GM18520 (cell line): ENCODE data around the gene PNISR.

Experiments
- ATAC-seq: cut with Tn5 transposase; IDR thresholded peaks from one replicate; pipeline ENCODE4 v1.9.1; 2021; ENCODE audit not compliant: unreplicated experiment

The PNISR gene

DNA sequence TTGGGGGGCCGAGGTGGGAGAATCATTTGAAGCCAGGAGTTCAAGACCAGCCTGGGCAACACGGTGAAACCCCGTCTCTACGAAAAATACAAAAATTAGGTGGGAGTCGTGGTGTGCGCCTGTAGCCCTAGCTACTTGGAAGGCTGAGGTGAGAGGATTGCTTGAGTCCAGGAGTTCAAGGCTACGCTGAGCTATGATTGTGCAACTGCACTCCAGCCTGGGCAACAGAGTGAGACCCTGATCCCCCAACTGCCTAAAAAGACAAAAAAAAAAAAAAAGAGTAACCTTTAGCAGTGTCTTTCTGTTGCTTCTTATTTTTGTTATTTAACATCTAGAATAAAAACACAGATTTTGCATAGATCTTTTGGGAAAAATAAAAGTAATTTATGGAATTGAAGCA is 18.0 kb downstream of the PNISR start:
- no peak for ATAC-seq

DNA sequence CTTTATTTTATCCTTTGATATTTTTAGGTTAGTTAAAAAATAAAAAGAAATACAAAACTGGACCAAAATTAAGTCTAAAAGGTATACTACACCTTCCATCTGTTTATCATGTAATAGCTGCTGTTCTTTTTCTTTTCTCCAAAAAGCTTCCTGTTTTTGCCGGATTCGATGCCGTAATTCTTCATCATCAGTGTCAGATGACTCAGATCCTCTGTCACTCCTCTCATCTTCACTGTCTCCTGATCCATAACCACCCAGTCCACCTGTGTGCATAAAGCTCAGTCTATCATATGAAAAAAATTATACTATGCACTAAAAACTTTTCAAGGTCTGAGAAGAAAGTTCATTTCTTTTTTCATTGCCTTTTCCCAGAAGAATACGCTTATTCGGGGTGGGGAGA is 22.7 kb downstream of the PNISR start:
- no peak for ATAC-seq

DNA sequence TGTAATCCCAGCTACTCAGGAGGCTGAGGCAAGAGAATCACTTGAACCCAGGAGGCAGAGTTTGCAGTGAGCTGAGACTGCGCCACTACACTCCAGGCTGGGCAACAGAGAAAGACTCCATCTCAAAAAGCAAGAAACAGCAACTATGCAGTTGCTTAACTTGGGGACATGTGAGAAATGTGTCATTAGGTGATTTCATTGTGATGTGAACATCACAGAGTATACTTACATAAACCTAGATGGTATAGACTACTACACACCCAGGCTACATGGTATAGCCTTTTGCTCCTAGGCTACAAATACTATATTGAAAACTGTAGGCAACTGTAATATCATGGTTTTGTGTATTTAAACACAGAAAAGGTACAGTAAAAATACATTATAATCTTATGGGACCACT is 27.8 kb downstream of the PNISR start:
- no peak for ATAC-seq

DNA sequence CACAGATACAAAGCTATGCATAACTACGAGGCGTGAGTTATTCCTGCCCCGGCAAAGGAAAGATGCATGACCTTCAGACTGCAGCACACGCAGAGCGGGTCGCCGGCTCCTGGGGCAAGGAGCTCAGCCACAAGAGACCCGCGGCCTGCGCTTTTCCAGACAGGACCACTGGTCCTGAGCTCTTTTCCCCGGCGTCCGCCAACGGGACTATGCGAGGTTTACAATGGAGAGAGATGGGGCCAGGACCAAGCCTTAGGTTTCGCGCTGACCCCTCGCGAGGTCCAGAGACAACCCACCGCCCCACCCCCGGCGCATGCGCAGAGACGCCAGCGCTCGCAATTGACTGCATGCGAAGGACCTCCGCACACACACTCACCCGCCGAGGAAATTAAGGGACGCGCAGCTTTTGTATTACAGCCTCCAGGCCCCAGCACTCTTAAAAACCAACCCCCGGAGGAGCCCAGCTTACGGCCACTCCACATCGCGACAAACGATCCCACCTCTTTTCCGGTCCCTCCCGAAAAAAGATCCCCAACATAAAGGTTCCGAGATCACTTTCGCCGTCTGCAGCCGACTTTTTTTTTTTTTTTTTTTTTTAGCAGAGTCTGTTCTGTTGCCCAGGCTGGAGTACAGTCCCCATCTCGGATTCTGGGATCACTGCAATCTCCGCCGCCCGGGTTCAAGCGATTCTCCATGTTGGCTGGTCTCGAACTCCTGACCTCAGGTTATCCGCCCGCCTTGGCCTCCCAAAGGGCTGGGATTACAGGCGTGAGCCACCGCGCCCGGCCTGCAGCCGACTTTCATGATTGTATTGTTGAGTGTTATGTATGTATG is 31.2 kb downstream of the PNISR start, which contains the start of gene COQ3:
TSS of gene COQ3 (minus strand) at position 498 of the 834 bp plus-strand sequence. CDS start at position 482, 16 bp downstream.
- ATAC-seq: peak; percentile 61

DNA sequence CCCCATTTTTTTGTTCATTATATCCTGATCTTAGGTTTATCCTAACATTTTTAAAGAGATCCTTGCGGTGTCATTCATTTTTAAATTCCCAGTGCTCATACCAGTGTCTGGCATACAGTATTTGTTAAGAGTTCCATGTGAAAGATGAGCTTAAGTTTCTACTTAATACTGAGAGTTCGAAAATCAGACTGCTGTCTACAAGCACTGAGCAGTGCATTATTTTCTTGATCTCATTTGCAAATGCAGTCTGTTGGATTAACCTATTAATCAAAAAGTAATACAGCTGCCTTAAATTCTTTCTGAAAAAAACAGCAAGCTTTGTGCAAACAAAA is 31.8 kb downstream of the PNISR start:
- ATAC-seq: peak; percentile 5

DNA sequence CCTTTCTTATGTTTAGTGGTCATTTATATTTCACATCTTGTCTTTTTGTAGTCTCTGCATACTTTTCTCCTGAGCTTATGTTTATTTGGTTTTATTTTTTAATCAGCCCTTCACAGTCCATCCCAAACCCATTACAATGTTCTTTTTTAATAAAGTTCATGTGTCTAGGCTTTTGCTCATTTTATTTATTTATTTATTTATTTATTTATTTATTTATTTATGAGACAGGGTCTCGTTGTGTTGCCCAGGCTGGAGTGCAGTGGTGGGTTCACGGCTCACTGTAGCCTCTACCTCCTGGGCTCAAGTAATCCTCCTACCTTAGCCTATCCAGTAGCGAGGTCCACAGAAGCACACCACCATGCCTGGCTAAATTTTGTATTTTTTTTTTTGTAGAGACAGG is 34.2 kb downstream of the PNISR start:
- ATAC-seq: no peak

DNA sequence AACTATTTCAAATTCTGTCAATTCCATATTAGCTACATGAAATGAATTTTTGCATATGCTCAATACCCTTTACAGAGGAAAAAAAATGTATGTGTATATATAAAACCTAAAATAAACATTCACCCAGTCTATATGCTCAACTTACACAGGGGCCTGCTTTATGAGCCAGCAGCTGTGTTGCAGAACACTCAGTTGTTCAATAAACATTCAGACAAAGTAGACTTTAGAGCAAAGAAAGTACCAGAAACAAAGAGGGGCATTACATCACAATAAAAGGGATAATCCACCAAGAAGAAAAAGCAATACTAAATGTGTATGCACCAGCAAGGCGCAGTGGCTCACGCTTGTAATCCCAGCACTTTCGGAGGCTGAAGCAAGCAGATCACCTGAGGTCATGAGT is 40.6 kb downstream of the PNISR start:
- no peak for ATAC-seq

DNA sequence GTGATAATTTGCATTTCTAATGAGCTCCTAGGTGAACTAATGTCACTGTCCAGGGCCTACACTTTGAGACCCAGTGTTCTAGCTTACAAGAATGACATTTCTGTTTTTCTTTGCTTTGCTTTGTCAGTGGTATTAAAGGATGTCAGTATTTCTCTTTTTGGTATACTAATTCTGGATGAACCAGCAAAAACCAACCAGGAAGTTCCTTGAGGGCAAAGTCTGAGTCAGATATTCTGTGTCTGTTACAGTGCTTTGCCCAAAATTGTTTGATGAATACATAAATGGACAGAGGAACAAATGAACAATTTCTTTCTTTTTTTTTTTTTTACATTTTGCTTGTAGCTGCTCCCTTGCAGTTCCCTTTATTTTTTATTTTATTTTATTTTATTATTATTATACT is 46.5 kb downstream of the PNISR start:
- no peak for ATAC-seq

DNA sequence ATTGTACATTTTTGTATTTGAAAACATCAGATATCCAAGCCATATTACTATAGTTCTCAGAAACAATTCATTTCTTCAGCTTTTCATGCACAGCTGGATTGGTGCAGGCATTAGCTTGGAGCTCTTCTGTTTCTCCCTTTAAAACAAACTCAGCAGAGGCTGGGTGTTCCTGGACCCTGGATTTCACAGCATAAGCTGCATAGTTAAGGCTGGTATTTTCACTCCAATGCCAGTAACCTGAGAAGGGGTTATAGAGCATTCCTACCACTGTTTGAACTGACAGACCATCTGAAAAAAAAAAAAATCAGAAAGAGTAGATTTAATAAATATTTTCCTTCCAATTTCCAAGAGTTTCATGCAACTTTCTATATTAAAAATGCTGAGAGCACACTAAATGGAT is 55.6 kb downstream of the PNISR start:
- no peak for ATAC-seq

DNA sequence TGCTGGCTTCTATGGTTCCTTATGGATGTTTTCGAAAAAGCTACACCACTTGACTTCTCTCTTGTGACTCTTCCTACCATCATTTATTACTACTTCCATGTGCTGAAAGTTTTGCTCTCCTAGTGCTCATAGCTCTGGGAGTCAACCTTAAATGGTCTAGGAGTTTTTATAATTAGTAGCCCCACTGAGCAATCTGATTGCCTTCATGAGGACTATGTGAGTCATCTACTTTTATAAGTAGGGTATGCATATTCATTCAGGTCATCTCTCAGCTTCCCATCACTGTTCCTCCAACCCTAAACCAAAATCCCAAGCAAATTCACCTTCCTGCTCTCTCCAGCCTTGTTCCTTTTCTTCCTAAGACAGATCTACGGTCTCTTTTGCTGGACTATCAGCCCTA is 58.3 kb downstream of the PNISR start:
- ATAC-seq: no peak

DNA sequence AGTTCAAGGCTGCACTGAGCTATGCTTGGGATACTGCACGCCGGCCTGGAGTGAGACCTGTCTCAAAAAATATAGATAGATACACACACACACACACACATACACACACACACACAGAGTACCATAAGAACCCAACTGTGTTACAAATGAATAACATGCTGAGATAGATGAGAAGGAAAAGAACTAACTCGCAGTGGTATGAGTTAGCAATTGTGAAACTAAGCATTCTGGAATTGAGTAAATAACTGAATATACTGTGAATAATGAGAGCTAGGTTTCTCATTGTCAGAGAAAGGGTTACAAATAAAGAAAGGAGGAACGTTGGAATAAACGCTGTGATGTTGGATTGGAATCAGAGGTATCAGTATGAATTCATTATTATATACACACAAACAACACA is 61.1 kb downstream of the PNISR start:
- ATAC-seq: peak; percentile 85

DNA sequence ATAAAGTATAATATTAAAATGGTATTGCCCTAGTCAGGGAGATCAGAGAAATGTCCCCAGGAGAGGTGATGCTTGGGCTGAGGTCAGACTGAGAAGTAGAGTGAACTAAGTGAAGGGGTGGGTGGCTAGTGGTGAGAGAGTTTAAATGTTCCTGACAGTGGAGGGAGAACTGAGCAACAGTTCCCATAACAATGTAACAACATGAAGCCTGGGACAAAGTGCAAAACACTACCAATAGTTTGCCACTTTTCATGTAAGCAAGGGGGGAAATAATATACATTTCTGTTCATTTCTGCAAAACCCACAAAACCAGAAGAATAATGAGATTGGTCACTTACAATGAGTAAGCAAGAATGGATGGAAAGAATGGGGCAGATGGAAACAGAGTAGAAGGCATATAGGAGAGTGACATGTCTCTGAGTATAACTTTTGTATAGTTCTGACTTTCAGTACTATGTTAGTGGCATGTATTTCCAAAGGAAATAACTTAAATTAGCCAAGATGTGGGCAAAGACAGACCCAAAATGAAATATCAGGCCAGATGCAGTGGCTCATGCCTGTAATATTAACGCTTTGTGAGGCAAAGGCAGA is 62.3 kb downstream of the PNISR start:
- no peak for ATAC-seq

DNA sequence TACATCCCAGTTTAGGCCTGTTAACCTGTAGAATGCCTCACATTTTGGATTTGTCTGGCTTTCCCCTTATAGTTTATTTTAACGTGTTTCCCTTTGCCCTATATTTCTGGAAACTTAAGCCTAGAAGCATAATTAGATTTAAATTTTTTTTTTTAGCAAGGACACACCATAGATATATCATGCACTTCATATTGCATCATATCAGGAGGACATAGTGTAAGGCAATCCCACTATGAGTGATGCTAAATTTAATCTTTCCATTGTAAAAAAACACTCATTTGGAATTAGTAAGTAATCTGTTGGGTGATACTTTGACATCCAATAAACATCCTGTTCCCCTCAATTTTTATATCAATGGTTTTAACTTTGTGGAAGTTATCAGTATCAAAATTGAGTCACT is 65.3 kb downstream of the PNISR start:
- ATAC-seq: no peak

DNA sequence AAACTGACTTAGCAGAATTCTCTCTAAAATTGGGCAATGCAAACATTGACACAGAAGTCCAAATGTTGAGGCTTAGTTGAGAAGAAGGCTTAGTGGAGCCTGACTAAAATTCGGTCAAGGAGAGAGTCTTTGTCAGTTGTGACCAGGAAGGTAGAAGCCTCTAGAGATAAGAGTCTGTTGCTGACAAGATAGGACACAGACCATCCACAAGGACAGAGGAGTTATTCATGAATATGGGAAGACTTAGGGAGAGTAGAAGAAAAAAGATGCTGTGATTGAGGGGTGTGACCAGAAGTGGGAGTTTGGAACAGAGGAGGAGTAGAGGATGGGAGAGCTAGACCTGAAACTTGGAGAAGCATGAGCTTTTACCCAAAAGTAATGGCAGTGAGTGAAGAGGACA is 68.5 kb downstream of the PNISR start:
- no peak for ATAC-seq

DNA sequence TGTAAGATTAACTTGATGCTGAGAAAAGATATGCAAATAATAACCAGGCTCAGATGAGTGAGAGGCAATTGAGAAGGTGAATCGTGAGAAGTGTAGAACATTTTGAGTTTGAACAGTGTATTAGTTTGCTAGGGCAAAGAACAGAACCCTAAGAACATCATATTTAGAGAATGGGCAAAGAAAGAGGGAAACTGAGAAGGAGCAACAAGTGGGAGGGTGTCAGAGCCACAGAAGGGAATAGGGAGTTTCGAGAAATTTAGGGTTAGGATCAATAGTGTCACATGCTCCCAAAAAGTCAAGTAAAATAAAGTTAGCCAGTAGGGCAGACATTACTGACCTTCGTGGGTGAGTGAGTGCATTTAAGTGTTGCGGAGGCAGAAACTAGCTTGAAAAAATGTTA is 70.1 kb downstream of the PNISR start:
- ATAC-seq: no peak

DNA sequence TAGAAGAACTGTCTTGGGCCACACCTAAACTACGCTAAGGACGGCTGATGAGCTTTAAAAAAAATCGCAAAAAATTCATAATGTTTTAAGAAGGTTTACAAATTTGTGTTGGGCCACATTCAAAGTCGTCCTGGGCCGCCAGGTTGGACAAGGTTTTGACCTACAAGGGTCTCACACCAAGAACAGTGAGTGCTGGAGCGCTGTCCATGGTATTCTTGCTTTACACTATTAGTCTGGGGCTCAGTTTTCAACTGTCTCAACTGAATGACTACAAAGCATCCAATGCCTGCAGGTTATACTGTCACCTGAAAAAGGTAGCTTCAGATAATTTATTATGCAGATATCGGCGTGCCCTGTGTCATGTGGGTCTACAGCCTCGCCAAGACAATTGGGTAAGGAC is 72.0 kb downstream of the PNISR start:
- ATAC-seq: no peak

DNA sequence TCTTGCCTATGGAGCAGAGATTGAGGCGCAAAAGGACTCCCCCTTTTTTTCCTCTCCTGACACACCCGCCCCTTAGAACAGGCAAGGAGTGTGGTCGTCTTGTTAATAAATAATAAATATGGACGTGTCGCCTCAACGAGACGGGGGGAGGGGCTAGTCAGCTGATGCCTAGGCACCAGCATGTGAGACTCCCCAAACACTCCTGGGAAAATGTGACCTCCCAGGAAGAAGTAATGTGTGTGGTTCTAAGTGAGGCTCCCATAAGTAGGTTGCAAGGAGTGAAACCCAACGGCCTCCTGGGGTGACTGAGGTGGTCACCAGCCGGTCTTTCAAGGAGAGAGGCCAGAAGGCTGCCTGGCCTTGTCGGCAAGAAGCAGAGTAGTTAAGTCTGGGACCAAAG is 74.5 kb downstream of the PNISR start:
- ATAC-seq: no peak

DNA sequence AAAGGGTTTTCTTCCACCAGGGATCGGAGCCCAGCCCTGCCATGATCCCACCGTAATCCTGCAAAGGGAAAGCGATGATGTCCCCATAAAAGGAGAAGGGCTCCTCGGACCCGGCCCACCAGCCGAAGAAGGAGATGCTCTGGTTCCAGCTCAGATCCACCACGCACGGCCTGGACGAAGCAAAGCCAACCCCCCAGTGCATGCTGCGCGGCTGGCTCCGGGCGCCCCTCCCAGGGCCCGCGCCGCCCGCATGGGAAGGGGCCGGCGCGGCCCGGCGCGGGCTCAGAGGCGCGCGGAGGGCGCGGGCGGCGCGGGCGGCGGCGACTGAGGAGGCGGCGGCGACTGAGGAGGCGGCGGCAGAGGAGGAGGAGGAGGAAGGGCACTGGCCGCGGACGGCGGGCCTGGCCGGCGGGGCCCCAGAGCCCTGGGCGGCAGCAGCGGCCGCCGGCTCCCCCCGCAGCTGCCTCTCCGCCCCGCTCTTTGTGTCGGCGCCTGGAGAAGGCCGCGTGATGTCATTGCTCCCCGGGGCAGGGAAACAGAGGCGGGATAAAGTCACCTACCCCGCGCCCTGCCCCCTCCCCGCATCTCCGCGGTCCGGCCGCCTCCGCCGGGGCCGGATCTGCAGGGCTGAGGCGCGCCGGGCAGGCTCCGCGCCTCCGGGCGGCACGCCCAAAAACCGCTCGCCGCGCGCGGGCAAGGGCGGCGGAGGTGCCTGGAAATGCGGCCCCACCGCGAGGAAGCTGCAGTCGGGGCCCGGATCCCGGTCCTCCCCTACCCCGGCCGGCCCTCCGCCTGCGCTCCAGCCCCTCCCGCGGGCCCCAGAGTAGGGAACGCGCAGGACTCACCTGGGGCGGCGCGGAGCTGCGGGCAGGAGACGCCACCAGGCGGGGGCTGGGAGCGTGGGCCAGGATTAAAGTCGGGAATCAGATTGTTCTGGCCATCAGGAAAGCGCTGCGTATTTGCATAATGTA is 75.7 kb downstream of the PNISR start, which contains the start of gene FAXC:
TSS of gene FAXC (minus strand) at position 504 of the 971 bp plus-strand sequence. CDS start at position 202, 302 bp downstream.
- no peak for ATAC-seq

DNA sequence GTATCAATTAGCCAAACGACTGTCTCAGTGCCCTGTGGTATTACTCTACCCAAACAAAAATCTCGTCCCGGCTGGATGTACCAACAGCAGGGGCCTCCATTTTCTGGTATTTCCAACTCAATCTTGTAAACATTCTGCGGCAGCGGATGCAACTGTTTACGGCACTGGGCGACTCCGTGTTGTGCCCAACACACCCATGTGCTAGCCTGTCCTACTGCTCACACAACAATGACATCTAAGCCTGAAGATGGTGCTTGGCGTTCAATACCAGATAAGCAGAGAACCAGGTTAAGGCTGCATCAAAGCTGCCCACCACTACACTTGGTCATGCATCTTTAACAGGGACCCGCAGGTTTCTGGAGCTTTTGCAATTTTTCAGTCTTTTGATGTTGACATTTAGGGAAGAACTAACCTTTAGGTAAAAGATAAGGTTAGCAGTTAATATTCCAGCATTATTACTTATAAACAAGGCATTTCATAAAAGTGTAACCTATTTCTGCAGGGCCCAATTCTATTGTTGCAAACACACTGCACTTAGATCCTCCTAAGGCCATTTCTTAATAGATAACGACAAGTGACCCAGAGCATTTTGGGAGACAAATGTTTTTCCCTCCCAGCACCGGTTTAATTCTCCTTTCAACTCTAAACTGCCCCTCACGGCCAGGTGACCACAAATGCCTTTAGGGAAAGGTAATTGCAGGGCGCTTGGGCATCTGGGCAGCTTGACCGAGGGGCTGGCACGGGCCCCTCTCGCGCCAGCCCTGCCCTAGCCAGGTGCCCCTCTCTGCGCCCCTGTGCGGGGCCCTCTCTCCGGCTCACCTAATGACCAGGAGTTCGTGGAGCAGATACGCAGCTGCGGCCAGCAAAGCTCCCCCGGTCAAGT is 76.6 kb downstream of the PNISR start:
- ATAC-seq: no peak
